Esophagus (tissue), 2 donors: Measurements from ENCODE around the gene PCSK9. TPM values are rescaled to one million over a fixed set of nuclear protein-coding genes. Genes with fewer than 3 reads are reported as not detected.

Experiments used
- H3K27ac ChIP-seq, 2 donors: one replicate each; pipeline ENCODE4 v1.5.1; 2013; ENCODE audit warnings: low read depth in 2 of 2, mild to moderate bottlenecking in 2 of 2, inconsistent platforms in 1 of 2, low read length in 1 of 2, moderate library complexity in 1 of 2
- H3K27me3 ChIP-seq, 2 donors: one replicate each; pipeline ENCODE4 v1.6.1; 2013; ENCODE audit warnings: low read length in 2 of 2, control low read depth in 1 of 2, mild to moderate bottlenecking in 1 of 2; ENCODE audit not compliant: insufficient read depth in 2 of 2, control insufficient read depth in 1 of 2
- H3K36me3 ChIP-seq, 2 donors: one replicate each; pipeline ENCODE4 v1.6.1; 2013; ENCODE audit warnings: low read length in 1 of 2; ENCODE audit not compliant: control insufficient read depth in 2 of 2, insufficient read depth in 2 of 2
- H3K4me1 ChIP-seq, 2 donors: one replicate each; pipeline ENCODE4 v1.6.1; 2013; ENCODE audit warnings: low read length in 1 of 2; ENCODE audit not compliant: control insufficient read depth in 2 of 2, insufficient read depth in 2 of 2
- H3K4me3 ChIP-seq, 2 donors: one replicate each; pipeline ENCODE4 v1.5.1; 2013; ENCODE audit warnings: low read length in 2 of 2, mild to moderate bottlenecking in 2 of 2, low read depth in 1 of 2, moderate library complexity in 1 of 2
- H3K9me3 ChIP-seq, 2 donors: one replicate each; pipeline ENCODE4 v1.6.1; 2013; ENCODE audit warnings: mild to moderate bottlenecking in 2 of 2, low read depth in 1 of 2, low read length in 1 of 2, moderate library complexity in 1 of 2; ENCODE audit not compliant: control insufficient read depth in 2 of 2, insufficient read depth in 1 of 2
- WGBS, 2 donors: extraction: QIAGEN DNeasy Blood & Tissue Kit; methylation state at CpG; one replicate each; pipeline ENCODE4 v1.1.7; 2013; 5-methylcytosine and 5-hydroxymethylcytosine counted together
- polyA plus RNA-seq, 2 donors: library from polyadenylated mRNA; stranded (reverse); fragments of 200-250 nt; gene quantifications; one replicate each; pipeline ENCODE4 v1.2.3, GENCODE V29; 2013
- donor health status: healthy with polysubstance abuse.
- donor health status: Bipolar disorder and iron deficiency.

PCSK9 gene
- polyA plus RNA-seq, 2 donors: 5.1 to 5.3 TPM

GRCh38 chr1:55055951-55056631 is 16.7 kb downstream of the PCSK9 start:
- H3K4me1 ChIP-seq: peaks cover 0 to 2% of the 10 kb centered on the region in 2 donors
- H3K9me3 ChIP-seq: no peaks in the 10 kb centered on the region
- peaks cover 2 to 21% of the 10 kb centered on the region in 2 donors for H3K36me3 ChIP-seq
- 88 to 91% methylated on average over 39 to 42 of the region's 42 CpGs for WGBS, 2 donors
- no peak overlapping the region for H3K4me3 ChIP-seq
- H3K27ac ChIP-seq: no peak overlapping the region
- no peaks in the 10 kb centered on the region for H3K27me3 ChIP-seq

DNA sequence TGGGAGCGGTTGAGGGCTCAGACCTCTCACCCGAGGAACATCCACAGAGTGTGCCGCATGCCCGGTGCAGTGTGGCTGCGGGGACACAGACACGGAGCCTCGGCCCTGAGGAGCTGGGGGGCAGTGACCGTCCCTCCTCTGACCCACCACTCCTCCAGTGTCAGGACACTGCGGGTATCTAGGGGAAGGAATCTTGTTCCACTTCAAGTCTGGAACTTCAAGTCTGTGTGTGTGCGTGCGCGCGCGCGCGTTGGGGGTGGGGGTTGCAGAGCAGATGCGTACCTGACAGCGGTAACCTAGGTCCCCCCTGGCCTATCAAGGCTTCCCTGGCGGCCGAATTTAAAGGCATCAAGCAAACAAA is 17.3 kb downstream of the PCSK9 start:
- peaks cover 0 to 2% of the 10 kb centered on the region in 2 donors for H3K4me1 ChIP-seq
- 95% methylated on average over 20 of the region's 20 CpGs for WGBS, 2 donors
- no peak overlapping the region for H3K27ac ChIP-seq
- no peaks in the 10 kb centered on the region for H3K9me3 ChIP-seq
- no peak overlapping the region for H3K4me3 ChIP-seq
- H3K27me3 ChIP-seq: no peaks in the 10 kb centered on the region
- H3K36me3 ChIP-seq: peaks cover 2 to 26% of the 10 kb centered on the region in 2 donors

GRCh38 chr1:55057270-55057955 is 18.1 kb downstream of the PCSK9 start:
- no peaks in the 10 kb centered on the region for H3K27me3 ChIP-seq
- no peak overlapping the region for H3K4me3 ChIP-seq
- no peaks in the 10 kb centered on the region for H3K9me3 ChIP-seq
- peaks cover 2 to 22% of the 10 kb centered on the region in 2 donors for H3K36me3 ChIP-seq
- no peak overlapping the region for H3K27ac ChIP-seq
- peaks cover 0 to 2% of the 10 kb centered on the region in 2 donors for H3K4me1 ChIP-seq
- WGBS, 2 donors: 91 to 92% methylated on average over 15 of the region's 15 CpGs

DNA sequence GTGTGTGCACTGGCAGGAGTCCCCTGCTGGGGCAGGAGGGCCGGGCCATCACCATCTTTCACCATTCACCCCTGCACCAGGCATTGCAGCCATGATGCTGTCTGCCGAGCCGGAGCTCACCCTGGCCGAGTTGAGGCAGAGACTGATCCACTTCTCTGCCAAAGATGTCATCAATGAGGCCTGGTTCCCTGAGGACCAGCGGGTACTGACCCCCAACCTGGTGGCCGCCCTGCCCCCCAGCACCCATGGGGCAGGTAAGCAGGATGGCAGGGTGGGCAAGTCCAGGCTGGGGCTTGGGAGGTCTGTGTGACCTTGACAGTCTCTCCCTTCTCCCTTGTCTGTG is 18.6 kb downstream of the PCSK9 start:
- H3K27me3 ChIP-seq: no peaks in the 10 kb centered on the region
- peaks cover 0 to 2% of the 10 kb centered on the region in 2 donors for H3K4me1 ChIP-seq
- 89 to 92% methylated on average over 6 of the region's 6 CpGs for WGBS, 2 donors
- peaks cover 2 to 21% of the 10 kb centered on the region in 2 donors for H3K36me3 ChIP-seq
- no peak overlapping the region for H3K27ac ChIP-seq
- no peak overlapping the region for H3K4me3 ChIP-seq
- no peaks in the 10 kb centered on the region for H3K9me3 ChIP-seq

DNA sequence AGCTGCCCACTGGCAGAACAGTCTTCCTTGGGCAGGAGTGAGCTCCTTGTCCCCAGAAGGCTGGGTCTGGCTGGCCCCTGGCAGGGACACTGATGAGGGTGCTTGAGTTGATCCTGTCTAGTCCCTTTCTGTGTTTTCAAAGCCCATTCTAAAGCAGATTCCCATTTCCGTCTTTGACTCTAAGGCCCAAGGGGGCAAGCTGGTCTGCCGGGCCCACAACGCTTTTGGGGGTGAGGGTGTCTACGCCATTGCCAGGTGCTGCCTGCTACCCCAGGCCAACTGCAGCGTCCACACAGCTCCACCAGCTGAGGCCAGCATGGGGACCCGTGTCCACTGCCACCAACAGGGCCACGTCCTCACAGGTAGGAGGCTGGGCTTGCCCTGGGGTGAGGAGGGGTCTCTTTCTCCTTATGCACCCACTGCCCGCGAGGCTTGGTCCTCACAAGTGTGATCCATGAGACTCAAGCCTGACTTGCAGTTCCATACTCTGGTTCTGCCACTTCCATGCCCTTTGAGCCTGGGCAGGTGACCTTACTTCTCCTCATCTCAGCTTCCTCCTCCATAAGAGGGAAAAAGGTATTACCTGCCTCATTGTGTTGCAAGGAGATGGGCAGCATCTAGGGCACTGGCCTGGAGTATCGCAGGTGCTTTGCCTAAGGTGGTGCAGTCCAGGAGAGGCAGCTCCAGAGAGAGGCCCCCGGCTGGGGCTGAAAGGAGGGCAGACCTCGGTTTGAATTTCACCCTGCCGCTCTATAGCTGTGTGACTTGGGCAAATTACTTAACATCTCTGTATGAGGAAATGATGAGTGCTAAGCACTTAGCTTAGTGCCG is 20.2 kb downstream of the PCSK9 start:
- Histone ChIP-seq H3K4me3 (no peak overlapping the region), H3K27me3 (no peaks in the 10 kb centered on the region), H3K9me3 (no peaks in the 10 kb centered on the region), H3K27ac (no peak overlapping the region), H3K36me3 (peaks cover 2 to 21% of the 10 kb centered on the region in 2 donors), H3K4me1 (peaks cover 2 to 4% of the 10 kb centered on the region in 2 donors)
- WGBS, 2 donors: 87 to 91% methylated on average over 14 of the region's 14 CpGs

DNA sequence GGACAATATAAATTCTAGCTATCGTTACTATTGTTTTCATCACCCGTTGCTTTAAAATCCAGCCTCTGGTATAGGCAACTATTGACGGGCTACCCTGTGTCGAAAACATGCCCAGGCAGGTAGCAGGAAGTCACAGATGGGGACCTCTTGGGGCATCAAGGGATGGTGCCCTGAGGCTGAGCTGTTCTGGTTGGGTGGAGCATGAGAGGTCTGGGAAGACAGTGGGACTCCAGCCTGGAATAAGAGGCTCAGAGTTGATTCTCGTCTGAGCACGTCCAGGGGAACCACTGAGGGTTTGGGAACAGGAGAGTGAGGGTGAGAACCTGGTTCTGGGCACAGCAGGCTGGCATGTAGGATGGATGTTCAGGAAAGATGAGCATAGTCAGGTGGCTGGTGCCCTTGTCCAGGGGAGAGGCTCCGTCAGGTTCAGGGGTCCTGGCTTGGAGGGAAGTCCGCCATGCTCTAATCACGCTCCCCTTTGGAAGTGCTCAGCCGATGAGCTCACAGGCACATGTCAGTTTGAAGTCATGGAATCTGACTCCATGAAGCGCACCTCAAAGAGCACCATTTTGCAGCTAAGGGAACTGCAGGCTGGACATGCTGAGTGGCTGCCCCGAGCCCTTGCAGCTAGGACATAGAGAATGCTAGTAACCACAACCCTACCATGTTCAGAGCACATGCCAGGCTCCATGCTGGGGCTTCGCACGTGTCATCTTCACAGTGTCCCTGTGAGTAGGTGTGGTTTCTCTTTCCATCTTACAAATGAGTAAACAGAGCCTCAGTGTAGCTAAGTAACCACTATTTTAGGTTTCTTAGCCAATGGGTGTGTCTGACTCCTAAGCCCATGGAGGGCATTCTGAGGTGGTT is 21.0 kb downstream of the PCSK9 start:
- H3K36me3 ChIP-seq: peaks cover 0 to 21% of the 10 kb centered on the region in 2 donors
- H3K4me1 ChIP-seq: peaks cover 4% of the 10 kb centered on the region in 2 donors
- H3K4me3 ChIP-seq: no peak overlapping the region
- WGBS, 2 donors: 81 to 85% methylated on average over 14 of the region's 14 CpGs
- no peaks in the 10 kb centered on the region for H3K9me3 ChIP-seq
- no peaks in the 10 kb centered on the region for H3K27me3 ChIP-seq
- no peak overlapping the region for H3K27ac ChIP-seq

- Histone ChIP-seq H3K9me3 (no peaks in the 10 kb centered on the region), H3K4me3 (no peak overlapping the region), H3K27ac (no peak overlapping the region), H3K36me3 (peaks cover 5 to 25% of the 10 kb centered on the region in 2 donors), H3K27me3 (no peaks in the 10 kb centered on the region), H3K4me1 (peaks cover 4% of the 10 kb centered on the region in 2 donors)
- WGBS, 2 donors: 85 to 86% methylated on average over 13 of the region's 13 CpGs
Observed at GRCh38 chr1:55061000-55061705, 21.8 kb downstream of the PCSK9 start.

DNA sequence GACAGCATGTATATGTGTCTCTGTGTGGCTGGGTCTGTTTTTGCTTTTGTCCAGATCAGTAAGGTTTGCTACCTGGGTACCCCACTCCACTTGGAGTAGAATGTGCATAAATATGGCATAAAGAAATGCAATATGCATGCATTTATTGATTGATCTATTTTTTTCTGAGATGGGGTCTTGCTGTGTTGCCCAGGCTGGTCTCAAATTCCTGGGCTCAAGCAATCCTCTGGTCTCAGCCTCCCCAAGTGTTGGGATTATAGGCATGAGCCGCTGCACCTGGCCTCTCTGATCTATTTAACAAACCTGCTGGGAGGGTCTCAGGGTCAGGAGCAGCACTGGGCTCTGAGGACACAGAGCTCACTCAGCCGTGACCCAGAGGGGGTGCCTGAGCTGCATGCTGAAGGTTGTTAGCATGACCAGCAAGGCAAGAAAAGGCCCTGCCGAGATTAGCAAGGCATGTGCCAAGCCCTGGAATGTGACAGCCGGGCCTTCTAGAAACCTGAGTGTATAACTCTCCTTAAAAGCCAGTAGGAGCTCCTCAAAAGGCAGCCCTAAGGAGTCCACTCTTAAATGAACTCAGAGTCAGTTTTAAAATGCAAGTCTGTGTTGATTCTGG is 22.5 kb downstream of the PCSK9 start:
- 77 to 79% methylated on average over 4 of the region's 4 CpGs for whole genome bisulfite sequencing, 2 donors
- no peak overlapping the region for H3K27ac ChIP-seq
- peaks cover 5 to 26% of the 10 kb centered on the region in 2 donors for H3K36me3 ChIP-seq
- H3K4me1 ChIP-seq: peaks cover 4% of the 10 kb centered on the region in 2 donors
- H3K27me3 ChIP-seq: no peaks in the 10 kb centered on the region
- H3K9me3 ChIP-seq: no peaks in the 10 kb centered on the region
- H3K4me3 ChIP-seq: no peak overlapping the region
